Measurements from ENCODE around the gene NRG2.

DNA sequence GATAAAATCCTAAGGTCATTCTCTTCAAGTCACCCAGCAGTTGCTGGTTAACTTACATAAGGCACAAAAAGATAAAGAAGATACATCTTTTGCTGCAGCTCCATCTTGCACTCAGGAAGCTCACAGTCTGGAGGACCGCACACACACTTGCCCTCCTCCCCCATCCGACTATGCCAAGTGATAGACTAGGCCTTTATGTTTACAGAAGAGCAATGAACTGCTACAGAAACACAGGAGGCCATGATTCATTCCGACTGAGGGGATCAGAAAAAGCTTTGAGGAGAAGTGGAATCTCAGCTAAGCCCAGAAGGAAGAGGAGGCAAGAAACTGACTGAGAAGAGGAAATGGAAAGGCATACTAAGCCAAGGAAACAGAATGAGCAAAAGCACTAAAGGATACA lies 17.4 kb downstream of the NRG2 start:
- TF ChIP-seq, protein P1, sequence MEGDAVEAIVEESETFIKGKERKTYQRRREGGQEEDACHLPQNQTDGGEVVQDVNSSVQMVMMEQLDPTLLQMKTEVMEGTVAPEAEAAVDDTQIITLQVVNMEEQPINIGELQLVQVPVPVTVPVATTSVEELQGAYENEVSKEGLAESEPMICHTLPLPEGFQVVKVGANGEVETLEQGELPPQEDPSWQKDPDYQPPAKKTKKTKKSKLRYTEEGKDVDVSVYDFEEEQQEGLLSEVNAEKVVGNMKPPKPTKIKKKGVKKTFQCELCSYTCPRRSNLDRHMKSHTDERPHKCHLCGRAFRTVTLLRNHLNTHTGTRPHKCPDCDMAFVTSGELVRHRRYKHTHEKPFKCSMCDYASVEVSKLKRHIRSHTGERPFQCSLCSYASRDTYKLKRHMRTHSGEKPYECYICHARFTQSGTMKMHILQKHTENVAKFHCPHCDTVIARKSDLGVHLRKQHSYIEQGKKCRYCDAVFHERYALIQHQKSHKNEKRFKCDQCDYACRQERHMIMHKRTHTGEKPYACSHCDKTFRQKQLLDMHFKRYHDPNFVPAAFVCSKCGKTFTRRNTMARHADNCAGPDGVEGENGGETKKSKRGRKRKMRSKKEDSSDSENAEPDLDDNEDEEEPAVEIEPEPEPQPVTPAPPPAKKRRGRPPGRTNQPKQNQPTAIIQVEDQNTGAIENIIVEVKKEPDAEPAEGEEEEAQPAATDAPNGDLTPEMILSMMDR (IDR thresholded peaks at IDR 0.05; ENCODE audit: low read depth, low read length) = no peak
- TF ChIP-seq POLR2A (IDR thresholded peaks at IDR 0.05; ENCODE audit: extremely low read depth, insufficient read length) = no peak
- TF ChIP-seq, protein P2, sequence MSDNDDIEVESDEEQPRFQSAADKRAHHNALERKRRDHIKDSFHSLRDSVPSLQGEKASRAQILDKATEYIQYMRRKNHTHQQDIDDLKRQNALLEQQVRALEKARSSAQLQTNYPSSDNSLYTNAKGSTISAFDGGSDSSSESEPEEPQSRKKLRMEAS (IDR thresholded peaks at IDR 0.05; ENCODE audit: low read depth, low read length) = no peak

All from NB4 (cell line).